ENCODE data around the gene SH3GL2.

The SH3GL2 gene

GRCh38 chr9:17824191-17824590 lies 245.3 kb downstream of the SH3GL2 start:
- no peak for DNase-seq

DNA sequence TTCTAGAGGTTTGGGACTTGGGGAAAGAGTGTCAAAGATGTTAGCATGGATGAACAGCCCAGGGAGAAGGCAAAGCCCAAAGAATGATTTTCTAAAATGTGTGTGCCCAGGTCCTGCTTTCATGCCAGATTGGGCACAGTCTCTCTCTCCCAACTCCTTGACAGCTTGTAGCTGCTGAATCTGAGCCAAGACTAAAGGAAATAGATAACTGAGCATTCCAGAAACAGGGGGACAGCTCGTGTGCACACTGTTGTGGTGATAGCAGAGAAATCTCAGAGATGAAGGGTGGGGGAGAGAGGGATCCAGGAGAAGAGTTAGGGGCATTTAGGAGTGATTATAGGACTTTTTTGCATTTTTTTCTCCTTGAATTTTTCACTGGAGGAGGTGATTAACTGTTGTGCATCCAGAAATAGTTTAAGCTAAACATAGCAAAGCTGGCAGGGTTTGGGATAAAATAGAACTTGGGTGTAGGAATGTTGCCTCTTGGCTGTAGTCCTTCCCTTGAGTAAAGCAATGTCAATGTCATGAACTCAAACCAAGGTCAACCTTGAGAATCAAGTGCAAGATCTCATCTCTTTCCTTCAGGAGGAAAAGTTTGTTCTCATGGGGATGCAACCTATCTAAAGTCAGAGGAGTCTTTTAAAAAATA lies 245.9 kb downstream of the SH3GL2 start:
- DNase-seq, result no peak

GRCh38 chr9:17825265-17825659 lies 246.4 kb downstream of the SH3GL2 start:
- no peak for DNase-seq

DNA sequence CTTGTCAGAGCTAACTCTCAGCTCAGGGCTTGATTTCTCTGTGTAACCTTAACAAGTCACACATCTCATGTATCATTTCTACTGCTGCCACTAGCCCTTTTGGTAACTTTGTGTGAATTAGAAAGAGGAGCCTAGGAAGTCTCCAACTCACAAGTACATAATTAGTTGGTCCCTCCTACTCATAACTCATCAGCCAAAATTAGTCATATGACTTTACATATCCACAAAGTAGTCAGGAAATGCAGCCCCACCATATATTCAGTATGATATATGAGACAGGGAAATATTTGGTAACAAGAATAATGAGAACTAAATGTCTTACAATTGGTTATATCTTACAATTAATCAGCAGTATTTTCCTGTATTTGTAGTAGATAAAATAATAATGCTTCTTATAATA lies 250.2 kb downstream of the SH3GL2 start:
- no peak for DNase-seq

DNA sequence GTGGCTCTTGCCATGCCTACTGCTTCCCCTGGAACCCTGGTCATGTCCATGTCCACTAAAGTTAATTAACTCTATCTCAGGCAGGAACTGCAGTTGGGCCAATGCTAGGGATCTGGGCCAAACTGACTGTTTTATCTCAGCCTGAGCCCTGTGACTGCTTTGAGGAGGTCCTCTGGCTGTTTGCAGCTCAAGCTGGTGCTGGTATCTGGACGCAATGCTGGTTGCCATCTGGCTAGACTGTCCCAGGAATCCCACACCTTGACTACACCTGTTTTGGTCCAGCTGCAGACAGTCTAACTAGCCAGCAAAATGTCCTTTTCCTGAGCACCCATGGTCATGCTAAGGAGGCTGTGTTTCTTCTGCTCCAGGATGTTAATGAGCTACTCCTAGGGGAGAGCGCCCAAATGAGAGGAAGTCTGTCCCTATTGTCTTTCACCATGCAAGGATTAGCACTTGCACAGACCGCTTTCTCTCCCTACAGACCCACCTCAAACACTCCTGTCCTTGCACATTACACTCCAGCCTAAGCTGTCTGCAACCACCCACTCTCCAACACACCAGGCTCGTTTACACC lies 251.0 kb downstream of the SH3GL2 start:
- no peak for DNase-seq

DNA sequence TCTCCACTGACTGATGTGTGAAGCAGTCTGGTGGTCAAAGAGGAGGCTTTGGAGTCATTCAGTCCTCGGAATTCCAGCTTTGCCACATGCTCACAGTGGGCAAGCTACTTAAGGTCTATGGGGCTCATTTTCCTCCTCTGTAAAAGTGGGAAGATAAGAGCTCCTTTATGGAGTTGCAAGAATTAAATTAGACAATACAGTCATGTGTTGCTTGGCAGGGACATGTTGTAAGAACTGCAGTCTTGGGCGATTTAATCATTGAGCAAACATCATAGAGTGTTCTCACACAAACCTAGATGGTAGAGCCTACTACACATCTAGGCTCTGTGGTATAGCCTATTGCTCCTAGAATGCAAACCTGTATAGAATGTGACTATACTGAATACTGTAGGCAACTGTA lies 253.9 kb downstream of the SH3GL2 start:
- no peak for DNase-seq

DNA sequence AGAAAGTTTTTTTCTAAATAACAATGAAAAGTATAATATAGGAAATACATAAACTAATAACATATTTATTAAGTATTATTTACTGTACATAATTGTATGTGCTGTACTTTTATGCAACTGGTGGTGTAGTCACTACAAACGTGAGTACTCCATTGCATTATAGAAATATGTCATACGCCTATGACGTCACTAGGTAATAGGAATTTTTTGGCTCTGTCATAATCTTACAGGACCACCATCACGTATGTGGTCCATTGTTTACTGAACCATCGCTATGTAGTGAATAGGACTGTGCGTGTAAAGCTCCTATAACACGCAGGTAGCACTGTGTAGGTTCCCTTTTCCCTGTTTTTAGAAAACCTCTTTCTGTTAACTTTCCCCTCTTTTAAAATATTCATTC lies 255.0 kb downstream of the SH3GL2 start:
- DNase-seq, result no peak

- no peak for DNase-seq
Observed at GRCh38 chr9:17837965-17838364, 259.1 kb downstream of the SH3GL2 start.

DNA sequence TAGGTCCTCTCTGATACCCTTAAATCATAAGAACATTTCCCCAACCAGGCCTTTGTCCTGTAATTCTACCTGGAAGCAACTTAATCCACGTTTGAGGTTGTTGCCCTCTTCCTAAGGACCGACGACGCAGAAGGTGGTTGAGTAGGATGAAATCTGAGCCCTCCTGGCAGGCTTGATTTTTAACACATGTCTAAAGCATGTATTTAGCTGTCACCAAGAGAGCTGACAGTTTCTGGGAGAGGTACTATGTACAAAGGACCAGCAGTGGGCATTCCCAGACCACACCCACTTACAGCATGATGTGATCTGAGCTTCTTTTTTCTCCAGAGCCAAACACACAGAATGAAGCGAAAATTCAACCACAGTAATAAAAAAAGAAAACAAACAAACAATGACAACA lies 260.9 kb downstream of the SH3GL2 start:
- no peak for DNase-seq

- DNase-seq, result no peak
Observed at GRCh38 chr9:17843236-17843635, 264.4 kb downstream of the SH3GL2 start.

Measured in NCI-H187 treated with DMSO at 0.1 percent for 48 hours (cell line).